Middle frontal gyrus (tissue), 1 donor: Measurements from ENCODE around the gene VMAC.

ENCODE experiments used
- DNase-seq: peaks from one replicate; pipeline ENCODE4 v3.0.0-alpha.2; 2015; ENCODE audit warnings: low spot score; ENCODE audit errors: extremely low spot score

The VMAC gene

DNA sequence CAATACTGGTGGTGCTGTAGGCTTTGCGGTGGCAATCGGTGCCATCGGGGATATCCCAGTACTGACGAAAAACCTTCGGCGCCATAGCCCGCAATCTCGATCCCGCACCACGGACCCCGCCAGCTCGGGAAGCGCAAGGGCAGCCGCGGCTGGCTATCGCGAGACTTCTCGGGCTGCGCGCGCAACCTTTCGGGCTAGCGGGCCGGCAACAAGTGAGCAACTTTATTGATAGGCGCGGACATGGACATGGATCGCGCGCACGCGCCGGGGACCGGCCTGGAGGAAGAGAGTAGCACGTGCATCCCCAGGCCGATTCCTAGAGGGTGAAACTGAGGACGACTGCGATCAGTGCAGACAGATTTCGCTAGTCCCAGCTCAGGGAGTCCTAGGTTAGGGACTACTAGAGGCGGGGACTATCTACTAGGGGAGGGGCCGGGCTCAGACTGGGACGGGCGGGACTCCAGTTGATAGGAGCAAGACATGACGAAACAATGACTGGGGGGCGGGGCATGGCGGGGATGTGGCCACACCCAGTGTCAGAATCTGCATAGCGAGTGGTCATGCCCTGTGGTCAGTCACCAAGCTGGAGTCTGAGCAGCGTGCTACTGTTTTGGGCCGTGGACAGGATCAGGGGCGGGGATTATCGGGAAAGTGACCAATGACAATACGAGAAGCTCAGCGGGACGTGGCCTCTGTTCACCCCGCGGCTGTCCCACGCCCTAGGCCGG is 884 bp upstream of the VMAC start, which contains the start of gene NDUFA11:
Gene NDUFA11, minus strand, starts transcription at position 167 of the 728 bp plus-strand sequence. Its CDS starts 82 bp downstream, at position 85.
- peak; percentile 89 for DNase-seq

DNA sequence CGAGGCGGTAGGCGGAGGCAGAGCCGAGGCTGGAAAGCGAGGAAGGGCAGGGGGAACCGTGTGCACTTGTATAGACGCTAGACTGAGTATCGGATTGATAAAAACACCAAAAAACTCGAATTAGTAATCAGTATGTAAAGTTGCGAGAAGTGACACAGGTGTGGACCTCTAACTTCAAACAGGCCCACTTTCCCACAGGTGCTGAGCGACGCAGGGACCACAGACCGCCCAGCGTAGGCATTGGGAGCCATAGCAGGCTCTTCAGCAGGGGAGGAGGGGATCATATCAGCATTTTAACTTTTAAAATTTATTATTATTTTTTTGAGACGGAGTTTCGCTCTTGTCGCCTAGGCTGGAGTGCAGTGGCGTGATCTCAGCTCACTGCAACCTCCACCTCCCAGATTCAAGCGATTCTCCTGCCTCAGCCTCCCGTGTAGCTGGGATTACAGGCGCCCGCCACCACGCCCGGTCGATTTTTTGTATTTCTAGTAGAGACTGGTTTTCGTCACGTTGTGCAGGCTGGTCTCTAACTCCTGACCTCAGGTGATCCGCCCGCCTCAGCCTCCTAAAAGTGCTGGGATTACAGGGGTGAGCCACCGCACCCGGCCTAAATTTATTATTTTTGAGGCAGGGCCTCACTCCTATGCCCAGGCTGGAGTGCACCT is 574 bp downstream of the VMAC start:
- DNase-seq, result no peak

DNA sequence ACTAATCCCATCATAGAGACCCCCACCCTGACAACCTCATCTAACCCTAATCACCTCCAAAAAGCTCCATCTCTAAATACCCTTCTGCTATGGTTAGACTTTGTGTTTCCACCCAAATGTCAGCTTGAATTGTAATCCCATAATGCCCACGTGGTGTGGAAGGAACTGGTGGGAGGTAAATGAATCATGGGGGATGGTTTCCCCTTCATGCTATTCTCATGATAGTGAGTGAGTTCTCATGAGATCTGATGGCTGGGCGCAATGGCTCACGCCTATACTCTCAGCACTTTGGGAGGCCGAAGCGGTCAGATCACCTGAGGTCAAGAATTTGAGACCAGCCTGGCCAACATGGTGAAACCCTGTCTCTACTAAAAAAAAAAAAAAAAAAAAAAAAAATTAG is 2.6 kb downstream of the VMAC start:
- no peak for DNase-seq

DNA sequence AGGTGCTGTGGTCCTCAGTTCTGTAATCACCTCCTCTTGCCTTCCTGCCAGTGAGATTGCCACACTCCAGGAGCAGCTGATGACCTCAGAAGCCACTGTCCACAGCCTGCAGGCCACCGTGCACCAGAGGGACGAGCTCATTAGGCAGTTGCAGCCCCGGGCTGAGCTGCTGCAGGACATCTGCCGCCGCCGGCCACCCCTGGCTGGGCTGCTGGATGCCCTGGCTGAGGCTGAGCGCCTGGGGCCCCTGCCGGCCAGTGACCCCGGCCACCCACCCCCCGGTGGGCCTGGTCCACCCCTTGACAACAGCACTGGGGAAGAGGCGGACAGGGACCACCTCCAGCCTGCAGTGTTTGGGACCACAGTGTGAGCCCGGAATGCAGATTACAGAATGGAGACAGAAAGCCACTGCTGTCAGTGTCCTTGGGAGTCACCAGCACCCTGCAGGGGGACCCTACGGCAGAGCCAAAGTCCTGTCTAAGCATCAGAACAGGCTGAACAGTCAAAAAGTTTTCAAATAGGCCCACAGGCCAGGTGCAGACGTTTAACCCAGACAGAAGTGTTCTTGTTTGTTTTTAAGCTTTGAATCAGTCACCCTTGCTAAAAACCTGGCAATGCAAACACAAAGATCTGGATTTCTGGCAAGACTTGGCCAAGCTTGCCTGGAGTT is 4.2 kb downstream of the VMAC start:
- DNase-seq, result no peak

DNA sequence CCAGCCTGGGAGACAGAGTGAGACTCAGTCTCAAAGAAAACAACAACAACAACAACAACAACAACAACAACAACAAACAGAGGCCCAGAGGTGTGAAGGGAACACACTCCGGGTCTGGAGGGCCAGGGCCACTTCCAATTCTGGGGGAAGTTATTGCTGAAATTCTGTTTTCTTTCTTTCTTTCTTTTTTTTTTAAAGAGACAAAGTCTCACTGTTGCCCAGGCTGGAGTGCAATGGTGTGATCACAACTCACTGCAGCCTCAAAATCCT is 5.9 kb downstream of the VMAC start:
- no peak for DNase-seq

DNA sequence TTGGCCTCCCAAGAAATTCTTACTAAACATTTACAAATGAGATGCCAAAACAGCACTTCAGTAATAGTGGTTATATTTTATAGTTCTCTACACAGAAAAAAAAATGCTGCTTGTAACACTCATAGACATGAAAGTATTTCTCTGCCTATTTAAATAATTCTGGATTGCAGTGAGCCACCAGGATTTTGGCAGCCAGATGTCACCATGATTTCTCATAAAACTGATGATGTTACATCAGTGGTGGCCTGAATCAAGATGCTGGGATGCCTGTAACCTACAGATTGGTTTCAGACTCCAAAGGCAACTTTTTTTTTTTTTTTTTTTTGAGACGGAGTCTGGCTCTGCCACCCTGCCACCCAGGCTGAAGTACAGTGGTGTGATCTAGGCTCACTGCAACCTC is 6.7 kb downstream of the VMAC start:
- DNase-seq, result no peak

DNA sequence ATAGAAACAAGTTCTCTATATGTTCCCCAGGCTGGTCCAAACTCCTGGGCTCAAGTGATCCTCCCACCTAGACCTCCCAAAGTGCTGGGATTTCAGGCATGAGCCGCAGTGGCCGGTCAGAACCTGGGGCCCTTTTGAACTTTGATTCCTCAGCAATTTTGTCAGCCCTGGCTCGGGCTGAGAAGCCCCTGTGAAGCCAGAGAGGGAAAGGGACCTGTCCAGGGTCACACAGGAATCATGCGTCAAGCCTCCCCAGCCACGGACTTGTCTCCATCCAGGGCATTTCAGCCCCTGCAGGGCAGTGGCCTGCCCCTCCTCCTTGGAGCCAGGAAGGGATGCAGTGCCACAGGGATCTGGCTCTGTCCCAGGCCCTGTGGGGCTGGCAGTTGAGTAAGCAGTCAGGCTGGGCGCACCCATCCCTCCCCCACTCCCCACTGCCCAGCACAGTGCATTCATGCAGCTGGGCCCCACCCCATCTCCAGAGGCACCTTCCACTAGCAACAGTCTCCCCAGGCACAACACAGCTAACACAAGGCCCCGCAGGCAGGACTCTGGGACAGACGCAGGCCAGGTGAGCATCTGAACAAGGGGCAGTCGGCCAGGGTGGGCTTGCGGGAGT is 9.2 kb downstream of the VMAC start, which contains the start of gene CAPS:
Gene CAPS, plus strand, starts transcription at position 516 of the 619 bp plus-strand sequence. CDS start 153 bp downstream, outside the sequence.
- no peak for DNase-seq

DNA sequence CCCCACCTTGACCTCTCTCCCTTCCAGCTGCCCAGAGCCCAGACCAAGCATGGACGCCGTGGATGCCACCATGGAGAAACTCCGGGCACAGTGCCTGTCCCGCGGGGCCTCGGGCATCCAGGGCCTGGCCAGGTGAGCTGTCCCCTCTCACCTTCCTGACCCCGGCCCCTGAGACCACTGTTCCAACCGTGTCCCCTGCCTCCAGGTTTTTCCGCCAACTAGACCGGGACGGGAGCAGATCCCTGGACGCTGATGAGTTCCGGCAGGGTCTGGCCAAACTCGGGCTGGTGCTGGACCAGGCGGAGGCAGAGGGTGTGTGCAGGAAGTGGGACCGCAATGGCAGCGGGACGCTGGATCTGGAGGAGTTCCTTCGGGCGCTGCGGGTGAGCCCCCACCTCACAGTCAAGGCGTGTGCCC is 9.7 kb downstream of the VMAC start:
- DNase-seq, result no peak

DNA sequence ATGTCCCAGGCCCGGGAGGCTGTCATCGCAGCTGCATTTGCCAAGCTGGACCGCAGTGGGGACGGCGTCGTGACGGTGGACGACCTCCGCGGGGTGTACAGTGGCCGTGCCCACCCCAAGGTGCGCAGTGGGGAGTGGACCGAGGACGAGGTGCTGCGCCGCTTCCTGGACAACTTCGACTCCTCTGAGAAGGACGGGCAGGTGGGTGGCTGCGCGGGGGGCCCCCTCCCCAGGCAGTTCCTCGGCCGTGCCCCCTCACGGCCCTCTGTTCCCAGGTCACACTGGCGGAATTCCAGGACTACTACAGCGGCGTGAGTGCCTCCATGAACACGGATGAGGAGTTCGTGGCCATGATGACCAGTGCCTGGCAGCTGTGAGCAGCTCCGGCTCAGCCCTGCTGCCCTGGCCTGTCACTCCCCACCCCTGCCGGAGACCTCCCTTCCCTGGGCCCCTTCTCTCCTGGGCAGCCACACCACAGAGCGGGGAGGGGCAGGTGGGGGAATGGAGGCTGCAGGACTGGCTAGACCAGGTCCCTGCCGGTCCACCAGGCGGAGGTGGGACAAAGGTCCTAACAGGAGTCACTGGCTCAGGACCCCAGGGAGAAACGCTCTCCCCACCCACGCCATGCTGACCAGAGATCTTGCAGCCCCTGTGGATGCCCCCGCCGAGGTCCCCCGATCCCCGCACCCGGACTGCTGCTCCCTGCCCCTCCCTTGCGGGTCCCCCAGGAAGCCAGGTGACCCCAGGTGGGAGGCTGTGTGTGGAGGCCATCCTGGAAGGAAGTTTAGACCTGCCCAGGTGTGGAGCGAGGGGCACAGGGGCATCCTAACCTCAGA is 10.5 kb downstream of the VMAC start:
- no peak for DNase-seq

DNA sequence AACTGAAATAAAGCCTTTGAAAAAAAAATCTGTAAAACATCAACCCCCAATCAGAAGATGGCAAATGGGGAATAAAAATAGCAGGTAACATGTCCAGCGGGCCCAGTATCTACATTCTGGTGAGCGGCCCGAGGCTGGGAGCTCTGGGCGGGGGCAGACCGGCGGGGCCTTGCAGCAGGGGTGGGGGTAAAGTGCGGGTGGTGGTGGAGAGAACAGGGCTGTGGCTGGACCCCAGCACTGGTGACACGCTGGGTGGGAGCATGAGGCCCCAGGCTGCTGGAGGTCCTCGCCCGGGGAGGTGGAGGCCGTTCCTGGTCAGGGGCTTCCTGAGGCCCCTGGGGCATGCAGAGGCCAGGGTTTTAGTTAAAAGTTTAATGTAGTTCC is 11.1 kb downstream of the VMAC start:
- no peak for DNase-seq

DNA sequence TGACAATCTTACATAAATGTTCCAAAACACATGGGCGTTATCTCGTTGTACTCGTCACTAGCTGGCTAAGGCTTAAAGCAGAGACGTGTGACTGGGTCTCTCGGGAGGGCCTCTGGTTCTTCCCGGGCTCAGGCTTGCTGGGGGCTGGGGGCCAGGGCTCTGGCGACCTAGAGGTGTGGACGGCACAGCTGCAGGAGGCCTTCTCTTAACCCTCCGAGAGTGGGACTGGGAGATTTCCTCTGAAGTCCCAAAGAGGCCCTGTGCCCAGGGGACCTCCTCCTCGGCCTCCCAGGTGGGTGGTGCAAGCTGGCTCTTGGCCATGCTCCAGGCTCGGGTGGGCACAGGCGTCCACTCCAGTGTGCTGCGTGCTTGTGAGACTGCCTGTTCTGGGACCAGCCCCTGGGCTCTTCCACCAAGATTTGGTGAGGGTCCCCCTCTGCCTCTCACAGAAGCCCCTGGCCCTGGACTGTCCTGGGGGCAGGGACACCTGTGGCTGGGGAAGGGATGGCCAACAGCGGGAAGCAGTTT is 11.6 kb downstream of the VMAC start:
- no peak for DNase-seq

DNA sequence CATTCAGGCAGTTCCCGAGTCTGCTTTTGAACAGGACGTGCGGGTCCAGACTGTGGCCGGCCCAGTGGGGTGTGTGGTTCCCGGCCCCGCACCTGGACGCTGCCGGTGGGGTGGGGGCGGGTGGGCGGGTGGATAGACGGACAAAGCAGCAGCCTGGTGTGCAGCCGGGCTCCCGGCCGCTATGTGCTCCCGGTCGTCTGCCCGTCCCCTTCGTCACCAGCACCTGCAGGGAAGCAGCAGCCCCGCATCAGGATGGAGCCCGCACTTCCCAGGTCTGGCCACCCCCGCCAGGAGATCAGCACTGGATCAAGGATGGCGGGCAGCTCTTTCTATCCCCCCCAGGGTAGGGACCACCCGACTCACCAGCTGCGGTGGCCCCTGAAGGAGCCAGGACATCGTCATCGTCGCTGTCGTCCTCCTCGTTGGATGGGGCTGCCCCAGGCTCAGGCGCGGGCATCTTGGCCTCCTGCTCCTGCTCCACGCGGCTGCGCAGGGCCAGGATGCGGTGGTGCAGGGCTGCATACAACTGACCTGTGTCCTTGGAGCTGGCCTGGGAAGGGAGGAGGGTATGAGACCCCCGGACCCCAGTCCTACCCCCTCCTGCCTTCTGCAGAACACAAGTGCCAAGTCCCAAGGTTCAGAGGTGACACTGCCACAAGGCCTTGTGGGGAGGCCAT is 12.9 kb downstream of the VMAC start:
- DNase-seq, result no peak

DNA sequence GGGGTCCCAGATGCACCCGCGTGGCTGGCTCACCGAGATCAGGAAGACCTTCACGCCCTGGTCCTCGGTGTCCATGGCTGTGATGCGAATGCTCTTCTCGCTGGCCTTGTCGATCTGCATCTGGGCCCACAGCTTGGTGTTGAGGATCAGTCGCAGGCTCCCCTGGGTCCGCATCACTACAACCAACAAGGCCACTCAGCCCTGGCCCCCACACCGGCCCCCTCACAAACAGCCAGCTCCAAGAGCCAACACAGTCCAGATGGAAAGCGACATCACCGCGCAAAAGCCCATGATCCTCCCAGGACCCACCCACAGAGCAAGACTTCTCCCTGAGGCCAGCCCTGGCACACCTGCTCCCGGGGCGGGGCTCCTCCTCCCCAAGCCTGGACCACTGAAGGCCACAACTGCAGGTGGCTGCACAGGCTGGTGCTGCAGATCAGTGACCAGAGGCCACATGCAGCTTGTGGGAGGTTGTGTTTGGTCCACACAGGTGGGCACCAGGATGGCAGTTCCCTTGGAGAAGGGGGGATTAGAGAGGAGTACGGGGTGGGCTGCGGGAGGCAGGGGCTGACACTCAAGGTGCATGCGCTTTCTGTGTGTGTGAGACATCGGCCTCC is 13.9 kb downstream of the VMAC start:
- no peak for DNase-seq

DNA sequence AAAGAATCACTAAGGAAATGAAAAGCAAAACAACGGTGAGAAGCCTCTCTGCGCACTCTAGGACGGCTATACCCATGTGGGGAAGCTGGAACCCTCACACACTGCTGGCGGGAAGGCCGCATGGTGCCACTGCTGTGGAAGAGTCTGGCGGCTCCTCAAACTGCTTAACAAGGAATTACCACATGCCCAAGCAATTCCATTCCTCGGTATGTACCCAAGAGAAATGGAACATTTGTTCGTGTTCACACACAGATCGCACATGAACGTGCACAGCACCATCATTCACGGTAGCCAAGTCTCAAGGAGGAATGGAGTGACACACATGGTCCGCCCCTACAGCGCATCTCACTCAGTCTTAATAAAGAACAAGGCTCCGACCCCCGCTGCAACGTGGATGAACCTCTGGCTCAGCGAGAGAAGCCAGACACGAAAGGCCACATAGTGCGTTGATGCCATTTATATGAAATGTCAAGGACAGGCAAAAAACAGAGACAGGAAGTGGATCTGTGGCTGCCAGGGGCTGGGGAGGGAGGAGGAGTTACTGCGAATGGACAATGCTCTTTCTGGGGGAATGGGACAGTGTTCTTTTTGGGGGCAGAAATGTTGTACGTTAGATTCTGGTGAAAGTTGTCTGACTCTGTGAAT is 17.0 kb downstream of the VMAC start:
- no peak for DNase-seq

DNA sequence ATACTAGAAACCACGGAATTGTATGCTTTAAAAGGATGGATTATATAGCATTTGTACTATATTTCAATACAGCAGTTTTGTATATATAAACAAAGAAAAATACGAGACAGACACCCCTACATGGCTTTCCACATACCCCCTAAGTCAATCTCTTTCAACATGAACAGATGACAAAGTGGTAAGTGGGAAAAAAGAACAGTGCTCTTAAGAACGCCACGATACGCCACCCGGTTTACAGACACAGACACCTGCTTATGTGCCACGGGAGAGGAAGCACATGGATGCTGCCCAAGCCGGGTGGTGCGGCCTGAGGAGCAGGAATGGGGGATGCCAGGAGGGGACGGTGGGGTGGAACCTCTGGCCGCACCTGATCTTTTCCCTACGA is 17.5 kb downstream of the VMAC start:
- DNase-seq, result no peak

DNA sequence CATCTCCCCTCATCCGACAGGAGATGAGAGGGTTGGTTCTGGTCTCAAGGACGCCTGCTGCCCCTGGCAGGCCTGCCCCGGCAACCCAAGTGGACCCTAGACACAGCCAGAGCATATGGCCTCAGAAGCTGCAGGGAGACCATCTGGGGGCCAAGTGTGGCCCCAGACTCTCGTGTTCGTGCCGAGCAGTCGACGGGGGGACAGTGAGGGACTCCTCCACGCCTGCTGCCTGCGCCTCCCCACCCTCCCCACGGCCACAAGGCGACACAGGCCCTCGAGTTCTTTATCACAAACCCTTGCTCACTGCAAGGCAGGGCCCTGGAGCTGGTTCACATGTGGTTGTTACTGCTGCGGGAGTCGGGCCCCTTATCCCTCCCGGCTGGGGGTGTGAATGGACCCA is 18.7 kb downstream of the VMAC start:
- DNase-seq, result no peak

DNA sequence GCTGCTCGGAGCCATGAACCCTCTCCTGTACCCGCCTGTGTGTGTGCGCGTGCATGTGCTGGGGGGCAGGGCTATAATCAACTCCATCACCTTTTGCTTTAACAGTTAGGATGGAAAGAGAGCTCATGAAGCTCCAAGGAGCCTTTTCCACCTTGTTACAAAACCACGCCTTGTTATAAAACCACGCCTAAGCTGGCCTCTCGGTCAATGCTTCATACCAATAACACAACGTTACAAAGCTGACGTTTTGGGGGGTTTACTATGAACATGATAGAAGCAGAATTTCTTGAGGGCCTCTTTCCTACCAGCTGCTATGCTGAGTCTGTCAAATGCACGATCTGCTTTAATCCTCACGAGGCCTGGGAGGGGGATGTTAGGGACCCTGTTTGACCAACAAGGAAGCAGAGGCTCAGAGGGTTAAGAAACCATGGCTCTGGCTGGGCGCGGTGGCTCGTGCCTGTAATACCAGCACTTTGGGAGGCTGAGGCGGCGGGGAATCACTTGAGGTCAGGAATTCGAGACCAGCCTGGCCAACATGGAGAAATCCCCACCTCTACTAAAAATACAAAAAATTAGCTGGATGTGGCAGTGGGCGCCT is 21.3 kb downstream of the VMAC start:
- DNase-seq, result no peak

DNA sequence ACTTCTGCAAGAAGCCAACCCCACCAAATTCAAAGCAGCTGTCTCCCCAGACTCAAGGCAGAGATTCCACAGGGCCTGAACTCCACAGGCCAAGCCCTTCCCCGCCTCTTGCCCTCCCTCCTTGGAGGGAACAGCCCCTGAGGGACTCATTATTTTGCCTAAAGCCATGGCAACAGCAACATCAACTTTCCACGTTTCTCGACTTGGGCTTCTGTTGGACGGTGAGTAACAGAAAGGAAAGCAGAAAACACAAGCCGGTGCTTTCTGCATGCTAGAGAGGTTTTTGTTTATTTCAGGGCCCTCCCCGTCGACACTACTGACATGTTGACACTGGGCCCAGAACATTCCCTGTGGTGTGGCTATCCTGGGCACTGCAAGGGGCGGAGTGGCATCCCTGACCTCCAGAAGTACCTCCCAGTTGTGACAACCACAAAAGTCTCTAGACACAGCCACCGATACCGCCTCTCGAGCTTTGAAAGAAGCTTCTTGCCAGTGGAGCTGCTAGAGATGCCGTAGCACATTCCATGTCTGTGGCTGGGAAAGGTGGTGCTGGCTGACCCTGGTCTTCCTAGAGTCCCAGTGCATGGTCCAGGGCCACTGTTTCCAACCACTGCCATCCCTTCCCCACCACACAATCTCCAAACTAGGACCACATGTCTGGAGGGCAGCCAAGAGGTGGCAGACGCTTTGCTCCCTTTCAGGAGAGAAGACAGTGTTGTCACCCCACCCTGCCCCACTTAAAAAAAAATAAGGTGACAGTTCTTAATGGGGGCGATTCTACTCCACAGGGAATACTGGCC is 22.2 kb downstream of the VMAC start:
- DNase-seq, result no peak
